ENCODE data around the gene ZFAND6.
"Not testable (repeated sequence)": the region's sequence is repeated elsewhere in the genome, so short reads cannot be mapped to it uniquely, and the experiment has no call there.

Gene ZFAND6

DNA sequence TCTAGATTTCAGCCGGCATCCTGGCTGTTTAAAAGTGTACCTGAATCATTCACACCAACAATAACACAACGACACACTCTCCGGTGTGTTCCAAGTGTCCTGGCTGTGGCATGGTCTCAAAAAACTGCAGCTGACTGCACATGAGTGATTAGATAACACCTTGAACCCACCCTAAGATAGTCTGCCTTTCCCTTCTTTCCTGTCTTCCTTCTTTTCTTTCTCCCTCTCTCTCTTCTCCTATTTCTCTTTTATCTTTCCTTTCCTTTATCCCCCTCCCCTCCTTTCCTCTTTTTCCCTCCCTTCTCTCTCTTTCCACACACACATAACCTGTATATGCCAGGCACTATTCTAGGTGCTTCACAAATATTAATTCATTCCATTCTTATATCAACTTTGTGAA, 92.1 kb downstream of the ZFAND6 start:
- no peak for DNase-seq (ENCODE audit: extremely low read depth, low read depth)
- TF ChIP-seq, protein P1, sequence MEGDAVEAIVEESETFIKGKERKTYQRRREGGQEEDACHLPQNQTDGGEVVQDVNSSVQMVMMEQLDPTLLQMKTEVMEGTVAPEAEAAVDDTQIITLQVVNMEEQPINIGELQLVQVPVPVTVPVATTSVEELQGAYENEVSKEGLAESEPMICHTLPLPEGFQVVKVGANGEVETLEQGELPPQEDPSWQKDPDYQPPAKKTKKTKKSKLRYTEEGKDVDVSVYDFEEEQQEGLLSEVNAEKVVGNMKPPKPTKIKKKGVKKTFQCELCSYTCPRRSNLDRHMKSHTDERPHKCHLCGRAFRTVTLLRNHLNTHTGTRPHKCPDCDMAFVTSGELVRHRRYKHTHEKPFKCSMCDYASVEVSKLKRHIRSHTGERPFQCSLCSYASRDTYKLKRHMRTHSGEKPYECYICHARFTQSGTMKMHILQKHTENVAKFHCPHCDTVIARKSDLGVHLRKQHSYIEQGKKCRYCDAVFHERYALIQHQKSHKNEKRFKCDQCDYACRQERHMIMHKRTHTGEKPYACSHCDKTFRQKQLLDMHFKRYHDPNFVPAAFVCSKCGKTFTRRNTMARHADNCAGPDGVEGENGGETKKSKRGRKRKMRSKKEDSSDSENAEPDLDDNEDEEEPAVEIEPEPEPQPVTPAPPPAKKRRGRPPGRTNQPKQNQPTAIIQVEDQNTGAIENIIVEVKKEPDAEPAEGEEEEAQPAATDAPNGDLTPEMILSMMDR (IDR thresholded peaks at IDR 0.05; ENCODE audit: low read depth, low read length): no peak

DNA sequence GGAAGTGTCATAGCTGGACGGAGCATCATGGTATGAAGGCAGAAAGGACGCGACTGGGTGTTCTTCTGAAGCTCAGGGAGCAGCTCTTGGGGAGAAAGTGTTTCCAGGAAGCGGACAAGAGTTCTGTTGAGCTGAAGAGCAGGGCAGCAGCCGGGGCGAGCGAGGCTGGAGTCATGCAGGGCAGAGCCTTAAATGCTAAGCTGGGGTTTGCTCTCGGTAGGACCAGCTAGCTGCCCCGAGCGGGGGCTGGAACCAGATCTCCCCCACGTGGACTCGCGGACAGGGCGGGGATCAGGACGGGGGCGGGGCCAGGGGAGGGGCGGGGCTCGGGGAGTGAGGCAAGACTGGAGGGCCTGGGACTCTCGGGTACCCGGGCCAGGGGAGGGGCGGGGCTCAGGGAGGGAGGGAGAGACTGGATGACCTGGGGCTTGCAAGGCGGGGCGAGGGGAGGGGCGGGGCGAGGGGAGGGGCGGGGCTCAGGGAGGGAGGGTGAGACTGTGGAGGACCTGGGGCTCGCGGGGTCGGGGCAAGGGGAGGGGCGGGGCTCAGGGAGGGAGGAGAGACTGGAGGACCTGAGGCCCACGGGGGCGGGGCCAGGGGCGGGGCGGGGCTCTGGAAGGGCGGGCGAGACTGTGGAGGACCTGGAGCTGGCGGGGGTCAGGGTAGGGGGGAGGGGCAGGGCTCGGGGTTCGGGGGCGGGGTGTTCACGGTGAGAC, 92.9 kb downstream of the ZFAND6 start:
- peak; percentile 92 for DNase-seq (ENCODE audit: extremely low read depth, low read depth)
- TF ChIP-seq, protein P1 (IDR thresholded peaks at IDR 0.05; ENCODE audit: low read depth, low read length): no peak

DNA sequence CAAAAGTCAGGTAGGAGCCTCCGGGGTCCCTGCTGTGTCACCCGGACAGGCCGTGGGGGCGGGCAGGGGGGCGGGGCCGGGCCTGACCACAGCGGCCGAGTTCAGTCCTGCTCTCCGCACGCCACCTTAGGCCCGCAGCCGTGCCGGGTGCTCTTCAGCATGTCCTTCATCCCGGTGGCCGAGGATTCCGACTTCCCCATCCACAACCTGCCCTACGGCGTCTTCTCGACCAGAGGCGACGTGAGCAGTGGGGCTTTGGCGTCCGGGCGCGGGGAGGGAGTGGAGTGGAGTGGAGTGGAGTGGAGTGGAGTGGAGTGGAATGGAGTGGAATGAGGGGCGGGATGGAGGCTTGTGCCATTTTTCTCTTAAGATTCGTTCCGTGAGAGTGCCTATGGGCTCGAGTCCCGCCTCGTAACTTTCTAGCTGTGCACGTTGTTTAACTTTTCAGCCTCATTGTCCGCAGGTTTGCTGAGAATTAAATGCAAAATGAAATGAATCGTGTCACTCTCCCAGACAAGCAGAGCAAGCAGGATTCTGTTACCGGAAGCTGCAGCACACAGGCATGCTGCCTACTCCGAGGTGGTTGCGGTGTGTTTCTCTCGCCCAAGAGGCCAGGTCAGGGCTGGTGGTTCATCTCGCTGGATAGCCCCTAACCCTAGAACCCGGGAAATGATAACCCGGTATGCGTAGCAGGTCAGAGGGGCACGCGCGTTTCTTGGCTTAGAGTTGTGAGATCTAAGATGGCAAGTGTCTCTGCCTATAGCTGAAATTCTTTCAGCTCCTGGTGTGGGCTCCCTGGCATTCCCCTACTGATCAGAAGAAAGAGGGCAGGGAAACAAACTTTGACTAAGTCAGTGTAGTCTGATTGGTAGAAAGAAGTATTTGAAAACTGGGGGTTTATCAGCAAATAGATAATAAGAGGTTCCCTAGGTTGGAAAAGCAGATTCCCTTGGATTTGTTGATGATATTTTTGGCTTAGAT, 93.7 kb downstream of the ZFAND6 start, which contains the start of gene FAH:
Gene FAH, plus strand, starts transcription at position 104 of the 981 bp plus-strand sequence. Its CDS starts 56 bp downstream, at position 160.
- DNase-seq (ENCODE audit: extremely low read depth, low read depth): no peak
- TF ChIP-seq, protein P1 (IDR thresholded peaks at IDR 0.05; ENCODE audit: low read depth, low read length): no peak

DNA sequence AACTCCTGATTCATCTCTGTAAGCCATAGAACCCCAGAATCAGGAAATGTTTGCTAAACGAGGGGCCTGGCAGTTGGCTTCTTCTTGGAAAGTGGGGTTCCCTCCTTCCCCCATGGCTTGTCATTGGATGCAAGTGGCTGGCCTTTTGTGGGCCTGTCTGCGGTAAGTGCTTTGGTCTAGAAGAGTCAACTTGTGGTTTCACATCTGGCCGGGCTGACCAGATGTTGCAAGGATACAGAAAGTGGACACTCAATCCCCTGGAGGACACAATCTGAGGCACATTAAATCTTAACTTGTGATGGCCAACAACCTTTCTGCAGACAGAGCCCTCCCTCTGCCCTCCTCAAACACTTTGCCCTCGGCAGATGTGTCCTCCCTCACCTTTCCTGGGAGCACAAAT, 94.4 kb downstream of the ZFAND6 start:
- no peak for DNase-seq (ENCODE audit: extremely low read depth, low read depth)

DNA sequence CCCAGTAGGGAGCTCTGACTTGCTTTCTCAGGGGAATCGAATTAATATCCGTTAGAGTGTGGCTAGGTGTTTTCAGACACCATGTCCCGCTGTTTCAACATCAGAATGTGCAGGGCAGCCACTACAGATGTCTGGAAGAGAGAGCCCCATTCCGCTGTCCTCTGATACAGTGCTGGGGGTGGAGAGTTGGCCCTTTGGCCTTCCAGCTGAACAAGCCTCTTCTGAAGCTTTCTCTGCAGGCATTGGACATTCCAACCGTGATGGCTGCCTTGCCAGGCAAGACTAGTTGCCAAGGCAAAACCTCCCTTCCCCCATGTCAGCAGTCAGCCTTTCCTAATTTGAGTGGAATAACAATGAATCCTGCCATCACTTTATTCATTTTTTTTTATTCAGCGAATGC, 94.9 kb downstream of the ZFAND6 start:
- DNase-seq (ENCODE audit: extremely low read depth, low read depth): no peak
- TF ChIP-seq, protein P1 (IDR thresholded peaks at IDR 0.05; ENCODE audit: low read depth, low read length): no peak

More for the DNA sequence above, 94.4 kb downstream of the ZFAND6 start:
- TF ChIP-seq, protein P1 (IDR thresholded peaks at IDR 0.05; ENCODE audit: low read depth, low read length): no peak

DNA sequence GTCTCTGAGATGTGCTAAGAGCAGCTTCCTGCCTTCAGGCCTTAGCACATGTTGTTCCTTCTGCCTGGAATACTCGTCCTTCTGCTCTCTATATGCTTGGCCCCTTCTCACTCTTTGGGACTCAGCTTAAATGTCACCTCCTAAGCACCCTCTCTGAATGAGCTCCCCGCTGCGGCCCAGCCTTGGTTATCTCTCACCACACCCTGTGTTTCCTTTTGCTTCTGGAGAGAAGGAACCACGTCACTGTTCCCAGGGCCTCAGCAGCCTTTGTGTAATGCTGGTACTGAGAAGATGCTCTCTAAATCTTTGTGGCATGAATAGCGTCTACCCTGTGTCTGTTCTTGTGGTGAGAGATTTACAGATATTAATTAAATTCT, 95.5 kb downstream of the ZFAND6 start:
- TF ChIP-seq, protein P1 (IDR thresholded peaks at IDR 0.05; ENCODE audit: low read depth, low read length): no peak
- DNase-seq (ENCODE audit: extremely low read depth, low read depth): no peak

DNA sequence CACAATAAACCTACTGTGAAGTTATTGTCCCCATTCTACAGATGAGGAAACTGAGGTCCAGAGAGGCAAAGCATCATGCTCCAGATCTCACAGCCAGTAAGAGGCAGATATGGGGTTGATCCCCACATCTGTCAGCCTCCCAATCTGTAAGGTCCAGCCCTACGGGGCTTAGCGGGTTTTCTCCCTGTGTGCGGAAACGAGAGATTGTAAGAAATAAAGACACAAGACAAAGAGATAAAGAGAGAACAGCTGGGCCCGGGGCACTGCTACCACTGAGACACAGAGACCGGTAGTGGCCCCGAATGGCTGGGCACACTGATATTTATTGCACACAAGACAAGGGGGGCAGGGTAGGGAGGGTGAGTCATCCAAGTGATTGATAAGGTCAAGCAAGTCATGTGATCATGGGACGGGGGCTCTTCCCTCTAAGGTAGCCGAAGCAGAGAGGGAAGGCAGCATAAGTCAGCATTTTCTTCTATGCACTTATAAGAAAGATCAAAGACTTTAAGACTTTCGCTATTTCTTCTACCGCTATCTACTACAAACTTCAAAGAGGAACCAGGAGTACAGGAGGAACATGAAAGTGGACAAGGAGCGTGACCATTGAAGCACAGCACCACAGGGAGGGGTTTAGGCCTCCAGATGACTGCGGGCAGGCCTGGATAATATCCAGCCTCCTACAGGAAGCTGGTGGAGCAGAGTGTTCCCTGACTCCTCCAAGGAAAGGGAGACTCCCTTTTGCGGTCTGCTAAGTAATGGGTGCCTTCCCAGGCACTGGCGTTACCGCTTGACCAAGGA, 96.1 kb downstream of the ZFAND6 start:
- not testable (repeated sequence) for DNase-seq (ENCODE audit: extremely low read depth, low read depth)
